H1 (cell line): Measurements from ENCODE around the gene DVL3. TPM values are rescaled to one million over a fixed set of nuclear protein-coding genes. Genes with fewer than 3 reads are reported as not detected.
"Not testable (repeated sequence)": the region's sequence is repeated elsewhere in the genome, so short reads cannot be mapped to it uniquely, and the experiment has no call there.

ENCODE experiments used
- CTCF ChIA-PET: fragments of 300-600 bp; sonication (Branson Sonifier 250); formaldehyde crosslinking; loops from one replicate; lab custom pipeline; 2021; ENCODE audit not compliant: partially characterized antibody; lab: Charles Lee
- POLR2A ChIA-PET: fragments of 300-600 bp; sonication (Branson Sonifier 250); formaldehyde crosslinking; loops from one replicate; lab custom pipeline; 2021; ENCODE audit warnings: inconsistent platforms; ENCODE audit not compliant: partially characterized antibody; lab: Charles Lee
- DNase-seq, 2 experiments: peaks; one replicate each; pipeline versions ENCODE4 v3.0.0 to v3.0.0-alpha.2; 2010 to 2022; ENCODE audit warnings: low spot score in 2 of 2, low read depth in 1 of 2, mixed read lengths in 1 of 2
- FAIRE-seq: peaks from 2 replicates; lab custom pipeline; 2011; peaks lifted over from hg19 to GRCh38; lab: Jason Lieb, UNC
- H2AFZ ChIP-seq: 2 replicates; pipeline ENCODE4 v1.8.1; 2012; ENCODE audit warnings: low read length, inconsistent platforms
- H2AK5ac ChIP-seq: 2 replicates; pipeline ENCODE4 v1.6.1; 2013; ENCODE audit warnings: low read depth, low read length
- H2BK120ac ChIP-seq: replicated peaks from 2 replicates; pipeline ENCODE3; 2013; ENCODE audit warnings: low read depth, low read length, inconsistent platforms
- H2BK12ac ChIP-seq: 2 replicates; pipeline ENCODE4 v1.6.1; 2013; ENCODE audit warnings: low read depth, low read length
- H2BK15ac ChIP-seq: 2 replicates; pipeline ENCODE4 v1.6.1; 2013; ENCODE audit warnings: low read length
- H2BK20ac ChIP-seq: 2 replicates; pipeline ENCODE4 v1.6.1; 2013; ENCODE audit warnings: low read length
- H2BK5ac ChIP-seq: 2 replicates; pipeline ENCODE4 v1.6.1; 2013; ENCODE audit warnings: low read depth, low read length
- H3K14ac ChIP-seq: 2 replicates; pipeline ENCODE4 v1.6.1; 2013; ENCODE audit warnings: inconsistent platforms; ENCODE audit not compliant: insufficient read length
- H3K18ac ChIP-seq: 2 replicates; pipeline ENCODE4 v1.6.1; 2013; ENCODE audit warnings: low read length; ENCODE audit errors: extremely low read depth
- H3K23ac ChIP-seq: 2 replicates; pipeline ENCODE4 v1.6.1; 2013; ENCODE audit warnings: inconsistent platforms; ENCODE audit not compliant: insufficient read length
- H3K23me2 ChIP-seq: 2 replicates; pipeline ENCODE4 v1.6.1; 2013; ENCODE audit warnings: low read depth, low read length
- H3K27ac ChIP-seq: 2 replicates; pipeline ENCODE4 v1.6.1; 2011; ENCODE audit warnings: low read depth, low read length, inconsistent platforms
- H3K27me3 ChIP-seq, 4 experiments: replicated peaks in 1 of 4; 1 replicate in 1 of 4; 2 replicates in 3 of 4; pipeline versions ENCODE4 v1.6.1 to v1.8.1; 2011 to 2013; ENCODE audit warnings: low read length in 3 of 4, mild to moderate bottlenecking in 3 of 4, inconsistent platforms in 2 of 4, mixed read lengths in 2 of 4, moderate library complexity in 1 of 4; ENCODE audit not compliant: control insufficient read depth in 3 of 4, insufficient read depth in 3 of 4; ENCODE audit errors: extremely low read depth in 1 of 4
- H3K36me3 ChIP-seq, 4 experiments: 2 replicates each; pipeline versions ENCODE4 v1.6.1 to v1.8.1; 2011 to 2013; ENCODE audit warnings: mild to moderate bottlenecking in 4 of 4, low read length in 3 of 4, moderate library complexity in 2 of 4, control low read depth in 1 of 4, inconsistent platforms in 1 of 4; ENCODE audit not compliant: insufficient read depth in 4 of 4, control insufficient read depth in 2 of 4
- H3K4ac ChIP-seq: replicated peaks from 2 replicates; pipeline ENCODE3; 2013; ENCODE audit warnings: low read length, low read depth, mixed read lengths, inconsistent platforms; ENCODE audit not compliant: insufficient read length
- H3K4me1 ChIP-seq, 4 experiments: replicated peaks in 1 of 4; 1 replicate in 1 of 4; 2 replicates in 3 of 4; pipeline versions ENCODE4 v1.6.1 to v1.8.1; 2011 to 2013; ENCODE audit warnings: low read length in 3 of 4, inconsistent platforms in 2 of 4, mixed read lengths in 1 of 4; ENCODE audit not compliant: insufficient read depth in 4 of 4, control insufficient read depth in 3 of 4
- H3K4me2 ChIP-seq, 2 experiments: 2 replicates each; pipeline versions ENCODE4 v1.6.1 to v1.8.1; 2011 to 2013; ENCODE audit warnings: low read depth in 2 of 2, low read length in 2 of 2, control low read depth in 1 of 2, inconsistent platforms in 1 of 2, mild to moderate bottlenecking in 1 of 2; ENCODE audit not compliant: insufficient read depth in 1 of 2
- H3K4me3 ChIP-seq, 4 experiments: fragments of 200-600, 300-600 bp in 1 of 4; sonication (generic), shearing (Covaris generic), sonication (Bioruptor Twin) in 1 of 4; 2 replicates each; pipeline versions ENCODE4 v1.5.1 to v1.8.1; 2011 to 2016; ENCODE audit warnings: low read length in 4 of 4, low read depth in 3 of 4, control low read depth in 2 of 4, inconsistent platforms in 2 of 4, mild to moderate bottlenecking in 2 of 4, mixed read lengths in 1 of 4, moderate library complexity in 1 of 4; ENCODE audit not compliant: insufficient read depth in 2 of 4; ENCODE audit errors: extremely low read depth in 1 of 4
- H3K56ac ChIP-seq: replicated peaks from 2 replicates; pipeline ENCODE3; 2013; ENCODE audit warnings: low read depth, mild to moderate bottlenecking, mixed read lengths, low read length, inconsistent platforms; ENCODE audit not compliant: insufficient read length
- H3K79me1 ChIP-seq: 2 replicates; pipeline ENCODE4 v1.6.1; 2013; ENCODE audit warnings: low read depth, low read length, control low read depth
- H3K79me2 ChIP-seq, 2 experiments: 2 replicates each; pipeline versions ENCODE4 v1.6.1 to v1.8.1; 2012 to 2013; ENCODE audit warnings: low read length in 2 of 2, mild to moderate bottlenecking in 2 of 2, inconsistent platforms in 1 of 2; ENCODE audit not compliant: insufficient read depth in 2 of 2, control insufficient read depth in 1 of 2
- H3K9ac ChIP-seq, 4 experiments: replicated peaks in 1 of 4; 1 replicate in 1 of 4; 2 replicates in 3 of 4; pipeline versions ENCODE4 v1.6.1 to v1.8.1; 2011 to 2013; ENCODE audit warnings: low read depth in 3 of 4, low read length in 3 of 4, control low read depth in 2 of 4, mild to moderate bottlenecking in 2 of 4, moderate library complexity in 2 of 4, inconsistent platforms in 1 of 4; ENCODE audit errors: extremely low read depth in 1 of 4
- H3K9me3 ChIP-seq, 2 experiments: 2 replicates each; pipeline versions ENCODE4 v1.6.1 to v1.8.1; 2012 to 2013; ENCODE audit warnings: mild to moderate bottlenecking in 2 of 2, moderate library complexity in 2 of 2, control low read depth in 1 of 2, inconsistent platforms in 1 of 2, low read depth in 1 of 2, low read length in 1 of 2, mixed read lengths in 1 of 2; ENCODE audit not compliant: insufficient read depth in 2 of 2
- H4K20me1 ChIP-seq, 2 experiments: replicated peaks in 1 of 2; 2 replicates each; pipeline versions ENCODE3 to v1.8.1; 2011 to 2013; ENCODE audit warnings: inconsistent platforms in 2 of 2, low read length in 2 of 2, mild to moderate bottlenecking in 1 of 2; ENCODE audit not compliant: insufficient read depth in 2 of 2, control insufficient read depth in 1 of 2
- H4K5ac ChIP-seq: 2 replicates; pipeline ENCODE4 v1.6.1; 2013; ENCODE audit warnings: low read length, low read depth, mixed read lengths, inconsistent platforms; ENCODE audit not compliant: insufficient read length
- H4K8ac ChIP-seq: 2 replicates; pipeline ENCODE4 v1.8.0; 2013; ENCODE audit warnings: mild to moderate bottlenecking, moderate library complexity, low read length, inconsistent platforms; ENCODE audit not compliant: insufficient read depth; ENCODE audit errors: extremely low read depth
- H4K91ac ChIP-seq: replicated peaks from 2 replicates; pipeline ENCODE3; 2013; ENCODE audit warnings: low read length, mixed read lengths, inconsistent platforms; ENCODE audit not compliant: insufficient read length
- RAD21 ChIP-seq, 2 experiments: IDR thresholded peaks in 1 of 2; conservative IDR thresholded peaks in 1 of 2; 2 replicates each; pipeline ENCODE4 v1.6.1; 2011; ENCODE audit warnings: low read depth in 2 of 2, low read length in 2 of 2, improper control_type of control experiment in 1 of 2, inconsistent platforms in 1 of 2, mild to moderate bottlenecking in 1 of 2, moderate library complexity in 1 of 2
- WGBS, 2 experiments: shearing (Covaris generic) in 1 of 2; methylation state at CpG; one replicate each; pipeline versions ENCODE4 v1.1.6 to v1.1.7; 2013 to 2015; ENCODE audit warnings: low lambda C conversion rate in 2 of 2, mixed read lengths in 2 of 2, inconsistent platforms in 1 of 2, low coverage in 1 of 2, missing lambda C conversion rate in 1 of 2; ENCODE audit not compliant: insufficient replicate concordance in 2 of 2, insufficient coverage in 1 of 2, insufficient read length in 1 of 2; ENCODE audit errors: extremely low coverage in 1 of 2, missing lambda C conversion rate in 1 of 2; 5-methylcytosine and 5-hydroxymethylcytosine counted together
- polyA plus RNA-seq, 7 experiments: library from polyadenylated mRNA; depleted of rRNA in 3 of 7; stranded (reverse) in 5 of 7; unstranded in 2 of 7; fragments of >200 nt in 5 of 7; fragments of 200-250 nt in 2 of 7; gene quantifications; 1 replicate in 5 of 7; 2 replicates in 1 of 7; 4 replicates in 1 of 7; pipeline versions ENCODE4 v1.2.1 to v1.2.3, GENCODE V29; 2011 to 2013; ENCODE audit warnings: missing spikeins in 2 of 7, mixed read lengths in 2 of 7
- total RNA-seq: library from RNA; stranded (reverse); fragmentation: NEBNext Ultra II Directional; extraction: Animal tissue kit (Norgen Biotek cat#: 25700); gene quantifications from 2 replicates; pipeline ENCODE4 v1.2.1, GENCODE V29; 2021
- TF ChIP-seq, protein P1 (sequence below), 3 experiments: IDR thresholded peaks; 1 replicate in 2 of 3; 2 replicates in 1 of 3; pipeline versions ENCODE4 v1.5.1 to v1.6.1; 2011; ENCODE audit warnings: low read length in 3 of 3, mild to moderate bottlenecking in 3 of 3, inconsistent platforms in 2 of 3, low read depth in 1 of 3, moderate library complexity in 1 of 3; ENCODE audit not compliant: insufficient read depth in 1 of 3; ENCODE audit errors: control extremely low read depth in 1 of 3

DVL3 gene
- total and polyA plus RNA-seq, 2 of the 8 experiments (the other 6 are each of a cell fraction or from before 2014, with no cell fraction given) = 38.5 to 66.6 TPM

DNA sequence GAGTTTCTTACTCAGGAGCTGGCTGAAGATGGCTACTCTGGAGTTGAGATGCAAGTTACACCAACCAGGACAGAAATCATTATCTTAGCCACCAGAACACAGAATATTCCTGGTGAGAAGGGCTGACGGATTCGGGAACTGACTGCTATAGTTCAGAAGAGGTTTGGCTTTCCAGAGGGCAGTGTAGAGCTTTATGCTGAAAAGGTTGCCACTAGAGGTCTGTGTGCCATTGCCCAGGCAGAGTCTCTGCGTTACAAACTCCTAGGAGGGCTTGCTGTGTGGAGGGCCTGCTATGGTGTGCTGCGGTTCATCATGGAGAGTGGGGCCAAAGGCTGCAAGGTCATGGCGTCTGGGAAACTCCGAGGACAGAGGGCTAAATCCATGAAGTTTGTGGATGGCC, 5.4 kb upstream of the DVL3 start:
- TF ChIP-seq, protein P1, sequence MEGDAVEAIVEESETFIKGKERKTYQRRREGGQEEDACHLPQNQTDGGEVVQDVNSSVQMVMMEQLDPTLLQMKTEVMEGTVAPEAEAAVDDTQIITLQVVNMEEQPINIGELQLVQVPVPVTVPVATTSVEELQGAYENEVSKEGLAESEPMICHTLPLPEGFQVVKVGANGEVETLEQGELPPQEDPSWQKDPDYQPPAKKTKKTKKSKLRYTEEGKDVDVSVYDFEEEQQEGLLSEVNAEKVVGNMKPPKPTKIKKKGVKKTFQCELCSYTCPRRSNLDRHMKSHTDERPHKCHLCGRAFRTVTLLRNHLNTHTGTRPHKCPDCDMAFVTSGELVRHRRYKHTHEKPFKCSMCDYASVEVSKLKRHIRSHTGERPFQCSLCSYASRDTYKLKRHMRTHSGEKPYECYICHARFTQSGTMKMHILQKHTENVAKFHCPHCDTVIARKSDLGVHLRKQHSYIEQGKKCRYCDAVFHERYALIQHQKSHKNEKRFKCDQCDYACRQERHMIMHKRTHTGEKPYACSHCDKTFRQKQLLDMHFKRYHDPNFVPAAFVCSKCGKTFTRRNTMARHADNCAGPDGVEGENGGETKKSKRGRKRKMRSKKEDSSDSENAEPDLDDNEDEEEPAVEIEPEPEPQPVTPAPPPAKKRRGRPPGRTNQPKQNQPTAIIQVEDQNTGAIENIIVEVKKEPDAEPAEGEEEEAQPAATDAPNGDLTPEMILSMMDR (IDR thresholded peaks at IDR 0.05; ENCODE audit: control extremely low read depth in 1 of 3, insufficient read depth in 1 of 3, low read depth in 1 of 3, low read length in 3 of 3) = peak in 2 of 3 experiments; percentile 44 to 63; a peak in 3 of 4 replicates
- peak; percentile 11 to 29; a peak in 2 of 4 replicates for TF ChIP-seq RAD21 (IDR thresholded peaks at IDR 0.05 in 1 of 2, conservative IDR thresholded peaks at IDR 0.05 in 1 of 2; ENCODE audit: low read depth in 2 of 2, low read length in 2 of 2)
- CTCF ChIA-PET = interaction anchor here (0.6 to 2.0 kb wide), 8 partner anchors 23 to 874 kb away, joined by 3 to 7 read pairs (median 4); partner anchors contain the start of gene ABCF3
- H4K5ac ChIP-seq, H2BK15ac ChIP-seq, DNase-seq, H3K14ac ChIP-seq, H3K79me2 ChIP-seq, H3K56ac ChIP-seq, FAIRE-seq, H2AFZ ChIP-seq, H3K4ac ChIP-seq, H2BK12ac ChIP-seq, H4K91ac ChIP-seq, H3K23ac ChIP-seq, H4K20me1 ChIP-seq, H3K4me2 ChIP-seq, H3K23me2 ChIP-seq, H3K36me3 ChIP-seq, H3K27me3 ChIP-seq, H4K8ac ChIP-seq, H3K79me1 ChIP-seq, H3K4me3 ChIP-seq, H3K9ac ChIP-seq, H3K4me1 ChIP-seq, H3K27ac ChIP-seq, H2AK5ac ChIP-seq, H3K18ac ChIP-seq, H2BK5ac ChIP-seq, H2BK120ac ChIP-seq, H3K9me3 ChIP-seq, H2BK20ac ChIP-seq: not testable (repeated sequence)
- WGBS, 2 experiments = 81% methylated on average over 6 of the region's 6 CpGs; no CpG with 5 or more reads in 1 of the 2 experiments
- POLR2A ChIA-PET = interaction anchor here (1.0 to 1.5 kb wide), 4 partner anchors 15 to 36 kb away, joined by 3 to 6 read pairs (median 4); partner anchors contain the start of genes ABCF3, AP2M1 and EIF2B5
